HUES6 (cell line): ENCODE results near the gene SNAPC2.

ENCODE experiments used
- H3K27ac ChIP-seq: 2 replicates; pipeline ENCODE4 v1.7.0; 2013; ENCODE audit warnings: low read depth, mild to moderate bottlenecking, low read length, inconsistent platforms
- H3K27me3 ChIP-seq: 2 replicates; pipeline ENCODE4 v1.6.1; 2013; ENCODE audit warnings: low read length; ENCODE audit not compliant: control insufficient read depth, insufficient read depth
- H3K36me3 ChIP-seq: 2 replicates; pipeline ENCODE4 v1.6.1; 2013; ENCODE audit warnings: low read length; ENCODE audit not compliant: control insufficient read depth, insufficient read depth
- H3K4me1 ChIP-seq: 2 replicates; pipeline ENCODE4 v1.6.1; 2013; ENCODE audit warnings: low read length; ENCODE audit not compliant: control insufficient read depth, insufficient read depth
- H3K4me3 ChIP-seq: 2 replicates; pipeline ENCODE4 v1.5.1; 2013; ENCODE audit warnings: low read depth, low read length
- H3K9ac ChIP-seq: one replicate; pipeline ENCODE4 v1.6.1; 2013; ENCODE audit warnings: mild to moderate bottlenecking, low read length
- H3K9me3 ChIP-seq: 2 replicates; pipeline ENCODE4 v1.6.1; 2013; ENCODE audit warnings: low read depth, low read length; ENCODE audit not compliant: control insufficient read depth, insufficient read depth

Gene SNAPC2

DNA sequence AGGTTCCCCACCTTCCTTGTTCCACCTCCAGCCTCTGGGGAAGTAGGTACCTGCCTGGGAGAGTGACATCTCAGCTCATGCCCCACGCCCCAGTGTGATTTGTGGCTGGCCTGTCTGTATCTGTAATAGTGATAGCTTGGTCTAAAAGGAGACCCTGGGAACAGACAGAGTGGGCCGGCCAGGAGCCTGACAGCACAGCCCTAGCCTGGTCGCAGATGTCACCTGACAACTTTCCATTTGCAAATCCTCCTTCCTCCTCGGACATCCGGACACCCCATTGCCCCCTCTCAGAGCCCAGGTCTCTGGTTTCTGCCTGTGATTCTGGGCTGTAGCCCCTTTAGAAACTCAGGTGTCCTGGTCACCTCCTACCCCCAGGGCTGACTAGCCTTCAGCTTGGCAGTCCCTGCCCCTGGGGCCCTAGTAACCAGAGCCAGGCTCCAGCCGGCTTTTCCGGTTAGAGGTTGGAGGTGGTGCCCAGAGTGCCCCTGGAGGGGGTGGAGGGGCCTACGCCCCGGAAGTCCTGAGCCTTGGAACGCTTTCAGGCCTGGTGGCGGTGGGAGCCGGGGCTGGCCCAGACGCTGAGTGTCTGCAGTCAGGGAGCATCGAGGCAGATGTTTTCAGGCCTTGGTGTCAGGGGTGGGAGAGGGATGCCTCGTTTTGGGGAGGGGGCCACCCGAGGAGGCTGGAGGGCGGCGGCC lies 25.4 kb upstream of the SNAPC2 start:
- H3K4me3 ChIP-seq, result no peak overlapping the region
- H3K27ac ChIP-seq, result no peak overlapping the region
- no peaks in the 10 kb centered on the region for H3K9me3 ChIP-seq
- peaks cover 8% of the 10 kb centered on the region for H3K36me3 ChIP-seq
- H3K4me1 ChIP-seq, result no peaks in the 10 kb centered on the region
- no peak overlapping the region for H3K9ac ChIP-seq
- H3K27me3 ChIP-seq, result no peaks in the 10 kb centered on the region

DNA sequence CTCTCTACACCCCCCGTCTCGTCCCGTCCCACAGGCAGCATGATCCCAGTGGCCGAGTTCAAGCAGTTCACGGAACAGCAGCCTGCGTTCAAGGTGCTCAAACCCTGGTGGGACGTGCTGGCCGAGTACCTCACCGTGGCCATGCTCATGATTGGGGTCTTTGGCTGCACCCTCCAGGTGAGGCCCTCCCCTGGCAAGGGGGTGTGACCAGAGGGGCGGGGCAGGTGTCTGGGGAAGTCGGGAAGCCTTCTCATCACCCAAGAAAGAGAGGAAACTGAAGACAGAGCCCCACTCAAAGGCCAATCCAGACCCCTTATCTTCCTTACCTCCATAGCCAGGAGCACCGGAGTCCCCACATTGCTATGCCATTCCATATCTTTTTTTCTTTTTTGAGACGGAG lies 24.6 kb upstream of the SNAPC2 start:
- Histone ChIP-seq H3K4me3 (no peak overlapping the region), H3K9me3 (no peaks in the 10 kb centered on the region), H3K36me3 (peaks cover 13% of the 10 kb centered on the region), H3K27ac (no peak overlapping the region), H3K9ac (no peak overlapping the region), H3K4me1 (no peaks in the 10 kb centered on the region), H3K27me3 (no peaks in the 10 kb centered on the region)

DNA sequence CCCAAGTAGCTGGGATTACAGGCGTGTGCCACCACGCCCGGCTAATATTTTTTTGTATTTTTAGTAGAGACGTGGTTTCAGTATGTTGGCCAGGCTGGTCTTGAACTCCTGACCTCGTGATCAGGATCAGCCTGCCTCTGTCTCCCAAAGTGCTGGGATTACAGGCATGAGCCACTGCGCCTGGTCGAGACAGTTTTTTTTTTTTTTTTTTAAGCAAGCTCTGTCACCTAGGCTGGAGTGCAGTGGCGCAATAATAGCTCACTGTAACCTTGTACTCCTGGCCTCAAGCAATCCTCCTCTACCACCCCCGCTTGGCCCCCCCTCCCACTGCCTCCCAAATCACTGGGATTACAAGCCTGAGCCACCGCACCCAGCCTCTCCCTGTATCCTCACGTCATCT lies 22.8 kb upstream of the SNAPC2 start:
- Histone ChIP-seq H3K4me3 (no peak overlapping the region), H3K27me3 (no peaks in the 10 kb centered on the region), H3K27ac (no peak overlapping the region), H3K9me3 (no peaks in the 10 kb centered on the region), H3K36me3 (peaks cover 13% of the 10 kb centered on the region), H3K4me1 (no peaks in the 10 kb centered on the region), H3K9ac (no peak overlapping the region)

DNA sequence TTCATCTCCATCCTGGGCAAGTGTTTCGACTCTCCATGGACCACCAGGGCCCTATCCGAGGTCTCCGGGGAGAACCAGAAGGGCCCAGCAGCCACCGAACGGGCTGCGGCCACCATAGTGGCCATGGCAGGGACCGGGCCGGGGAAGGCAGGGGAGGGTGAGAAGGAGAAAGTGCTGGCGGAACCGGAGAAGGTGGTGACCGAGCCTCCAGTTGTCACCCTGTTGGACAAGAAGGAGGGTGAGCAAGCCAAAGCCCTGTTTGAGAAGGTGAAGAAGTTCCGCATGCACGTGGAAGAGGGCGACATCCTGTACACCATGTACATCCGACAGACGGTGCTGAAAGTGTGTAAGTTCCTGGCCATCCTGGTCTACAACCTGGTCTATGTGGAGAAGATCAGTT lies 21.2 kb upstream of the SNAPC2 start:
- Histone ChIP-seq H3K4me3 (no peak overlapping the region), H3K4me1 (peaks cover 7% of the 10 kb centered on the region), H3K36me3 (peaks cover 13% of the 10 kb centered on the region), H3K9me3 (no peaks in the 10 kb centered on the region), H3K9ac (no peak overlapping the region), H3K27me3 (no peaks in the 10 kb centered on the region), H3K27ac (no peak overlapping the region)

DNA sequence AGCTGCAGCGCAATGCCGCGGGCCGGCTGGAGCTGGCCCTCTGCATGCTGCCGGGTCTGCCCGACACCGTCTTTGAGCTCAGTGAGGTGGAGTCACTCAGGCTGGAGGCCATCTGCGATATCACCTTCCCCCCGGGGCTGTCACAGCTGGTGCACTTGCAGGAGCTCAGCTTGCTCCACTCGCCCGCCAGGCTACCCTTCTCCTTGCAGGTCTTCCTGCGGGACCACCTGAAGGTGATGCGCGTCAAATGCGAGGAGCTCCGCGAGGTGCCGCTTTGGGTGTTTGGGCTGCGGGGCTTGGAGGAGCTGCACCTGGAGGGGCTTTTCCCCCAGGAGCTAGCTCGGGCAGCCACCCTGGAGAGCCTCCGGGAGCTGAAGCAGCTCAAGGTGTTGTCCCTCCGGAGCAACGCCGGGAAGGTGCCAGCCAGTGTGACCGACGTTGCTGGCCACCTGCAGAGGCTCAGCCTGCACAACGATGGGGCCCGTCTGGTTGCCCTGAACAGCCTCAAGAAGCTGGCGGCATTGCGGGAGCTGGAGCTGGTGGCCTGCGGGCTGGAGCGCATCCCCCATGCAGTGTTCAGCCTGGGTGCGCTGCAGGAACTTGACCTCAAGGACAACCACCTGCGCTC lies 20.3 kb upstream of the SNAPC2 start:
- Histone ChIP-seq H3K9me3 (no peaks in the 10 kb centered on the region), H3K27ac (no peak overlapping the region), H3K36me3 (peaks cover 13% of the 10 kb centered on the region), H3K4me1 (peaks cover 12% of the 10 kb centered on the region), H3K9ac (no peak overlapping the region), H3K4me3 (no peak overlapping the region), H3K27me3 (no peaks in the 10 kb centered on the region)

DNA sequence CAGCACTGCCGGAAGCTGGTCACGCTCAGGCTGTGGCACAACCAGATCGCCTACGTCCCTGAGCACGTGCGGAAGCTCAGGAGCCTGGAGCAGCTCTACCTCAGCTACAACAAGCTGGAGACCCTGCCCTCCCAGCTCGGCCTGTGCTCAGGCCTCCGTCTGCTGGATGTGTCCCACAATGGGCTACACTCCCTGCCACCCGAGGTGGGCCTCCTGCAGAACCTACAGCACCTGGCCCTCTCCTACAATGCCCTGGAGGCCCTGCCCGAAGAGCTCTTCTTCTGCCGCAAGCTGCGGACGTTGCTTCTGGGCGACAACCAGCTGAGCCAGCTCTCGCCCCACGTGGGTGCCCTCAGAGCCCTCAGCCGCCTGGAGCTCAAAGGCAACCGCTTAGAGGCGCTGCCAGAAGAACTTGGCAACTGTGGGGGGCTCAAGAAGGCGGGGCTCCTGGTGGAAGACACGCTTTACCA lies 19.7 kb upstream of the SNAPC2 start:
- peaks cover 13% of the 10 kb centered on the region for H3K36me3 ChIP-seq
- no peaks in the 10 kb centered on the region for H3K27me3 ChIP-seq
- no peak overlapping the region for H3K9ac ChIP-seq
- H3K4me3 ChIP-seq, result no peak overlapping the region
- H3K9me3 ChIP-seq, result no peaks in the 10 kb centered on the region
- H3K4me1 ChIP-seq, result peaks cover 16% of the 10 kb centered on the region
- H3K27ac ChIP-seq, result no peak overlapping the region

DNA sequence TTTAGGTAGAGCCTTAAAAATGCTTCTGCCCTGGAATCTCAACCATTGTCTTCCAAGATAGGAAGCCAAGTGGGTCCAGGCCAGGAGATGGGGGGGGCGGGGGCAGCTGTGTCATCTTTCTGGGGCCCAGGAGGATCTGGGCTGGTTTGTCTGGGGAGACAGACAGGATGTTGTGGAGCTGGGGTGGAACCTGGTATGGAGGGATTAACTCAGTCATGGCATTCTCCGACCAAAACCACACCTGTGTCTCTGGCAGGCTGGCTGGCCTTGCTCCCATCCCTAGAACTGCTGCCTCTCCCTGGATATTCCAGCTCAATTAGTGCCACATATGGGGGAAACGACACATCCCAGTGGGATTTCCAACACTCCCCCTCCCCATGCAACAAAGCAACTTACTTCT lies 19.2 kb upstream of the SNAPC2 start:
- no peaks in the 10 kb centered on the region for H3K27me3 ChIP-seq
- H3K4me1 ChIP-seq, result peaks cover 16% of the 10 kb centered on the region
- H3K36me3 ChIP-seq, result peaks cover 13% of the 10 kb centered on the region
- no peak overlapping the region for H3K27ac ChIP-seq
- H3K4me3 ChIP-seq, result no peak overlapping the region
- no peaks in the 10 kb centered on the region for H3K9me3 ChIP-seq
- H3K9ac ChIP-seq, result no peak overlapping the region

DNA sequence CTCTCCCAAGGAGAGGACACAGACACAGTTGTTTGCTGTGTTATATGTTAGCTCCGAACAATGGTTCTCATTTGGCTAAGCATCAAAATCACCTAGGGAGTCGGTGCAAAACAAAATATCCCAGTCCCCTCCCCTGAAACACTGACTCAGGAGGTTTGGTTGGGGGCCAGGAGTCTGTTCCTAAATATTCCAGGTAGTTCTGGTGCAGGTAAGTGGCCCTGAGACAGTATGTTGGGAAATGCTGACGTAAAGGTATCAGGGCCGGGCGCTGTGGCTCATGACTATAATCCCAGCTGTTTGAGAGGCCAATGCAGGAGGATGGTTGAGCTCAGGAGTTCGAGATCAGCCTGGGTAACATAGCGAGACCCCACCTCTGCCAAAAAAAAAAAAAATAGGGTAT lies 18.8 kb upstream of the SNAPC2 start:
- no peak overlapping the region for H3K4me3 ChIP-seq
- H3K27ac ChIP-seq, result no peak overlapping the region
- no peaks in the 10 kb centered on the region for H3K27me3 ChIP-seq
- peaks cover 16% of the 10 kb centered on the region for H3K4me1 ChIP-seq
- H3K36me3 ChIP-seq, result peaks cover 13% of the 10 kb centered on the region
- no peak overlapping the region for H3K9ac ChIP-seq
- H3K9me3 ChIP-seq, result no peaks in the 10 kb centered on the region

DNA sequence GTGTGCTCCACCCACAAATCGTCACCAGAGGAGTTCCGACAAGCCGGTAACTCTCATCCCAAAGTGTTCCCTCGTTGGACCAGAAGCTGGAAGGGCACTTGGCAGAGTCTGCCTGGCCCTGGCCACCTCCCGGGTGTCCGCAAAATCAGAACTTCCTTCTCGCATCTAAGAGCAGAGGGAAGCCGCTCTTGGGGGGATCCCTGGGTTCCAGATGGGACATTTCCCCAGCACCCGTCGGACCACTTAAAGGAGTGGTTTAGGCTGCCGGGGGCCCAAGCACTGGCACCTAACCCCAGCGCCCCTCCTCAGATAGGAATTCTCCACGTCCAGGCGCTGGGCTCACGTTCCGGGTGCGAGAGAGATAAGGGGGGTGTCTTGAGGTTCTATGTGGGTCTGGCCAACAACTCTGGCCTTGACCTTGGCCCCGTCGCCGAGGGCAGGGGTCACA lies 17.3 kb upstream of the SNAPC2 start:
- H3K4me3 ChIP-seq, result peak overlapping the region; percentile 61
- H3K27me3 ChIP-seq, result no peaks in the 10 kb centered on the region
- no peaks in the 10 kb centered on the region for H3K9me3 ChIP-seq
- peak overlapping the region; percentile 23; the same call in 1 of the 2 replicates for H3K27ac ChIP-seq
- peaks cover 16% of the 10 kb centered on the region for H3K4me1 ChIP-seq
- H3K36me3 ChIP-seq, result peaks cover 13% of the 10 kb centered on the region
- H3K9ac ChIP-seq, result peak overlapping the region; percentile 83

DNA sequence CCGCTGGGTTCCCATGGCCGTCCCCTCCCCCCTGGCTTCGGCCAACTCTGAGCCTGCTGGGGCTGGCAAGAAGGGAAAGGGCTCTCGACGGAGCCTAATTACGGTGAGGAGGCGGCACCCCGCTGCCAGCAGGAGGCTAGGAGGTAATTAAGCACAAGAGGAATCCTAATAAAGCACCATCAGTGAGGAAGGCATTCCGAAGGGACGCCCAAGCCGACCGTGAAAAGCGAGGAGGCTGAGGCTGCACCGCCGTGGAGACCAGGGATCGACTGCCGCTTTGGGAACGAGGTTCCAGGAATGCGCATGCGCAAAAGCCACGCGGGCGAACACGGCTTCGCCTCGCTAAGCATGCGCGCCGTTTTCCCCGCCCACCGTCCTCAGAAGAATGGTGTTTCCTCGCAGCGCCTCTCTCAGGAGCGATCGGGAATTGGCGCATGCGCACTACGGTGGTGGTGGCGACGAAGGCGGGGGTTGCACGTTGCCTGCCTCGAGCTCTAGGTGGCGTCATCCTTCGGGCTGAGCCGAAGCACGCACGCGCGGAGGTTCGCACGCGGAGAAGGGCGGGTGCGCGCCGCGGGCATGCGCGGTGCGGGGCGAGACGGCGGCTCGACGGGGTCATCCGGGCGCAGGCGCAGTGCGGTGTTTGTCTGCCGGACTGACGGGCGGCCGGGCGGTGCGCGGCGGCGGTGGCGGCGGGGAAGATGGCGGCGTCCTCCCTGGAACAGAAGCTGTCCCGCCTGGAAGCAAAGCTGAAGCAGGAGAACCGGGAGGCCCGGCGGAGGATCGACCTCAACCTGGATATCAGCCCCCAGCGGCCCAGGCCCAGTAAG lies 16.7 kb upstream of the SNAPC2 start, which contains the start of gene MAP2K7:
MAP2K7 (plus strand) TSS at position 634 of the 830 bp plus-strand sequence; CDS start at position 702, 68 bp downstream.
- peak within 1 kb of the TSS; percentile 28; the same call in 1 of the 2 replicates for H3K27ac ChIP-seq
- no peaks in the 10 kb centered on the region for H3K27me3 ChIP-seq
- H3K9ac ChIP-seq, result peak within 1 kb of the TSS; percentile 83
- peaks cover 13% of the 10 kb centered on the region for H3K36me3 ChIP-seq
- H3K4me3 ChIP-seq, result peak within 1 kb of the TSS; percentile 93
- H3K4me1 ChIP-seq, result peaks cover 16% of the 10 kb centered on the region
- no peaks in the 10 kb centered on the region for H3K9me3 ChIP-seq
